Pancreas (tissue), 10 donors: ENCODE data around the gene SEPTIN11. TPM values are rescaled to one million over a fixed set of nuclear protein-coding genes. Genes with fewer than 3 reads are reported as not detected.

Source experiments
- ATAC-seq, 4 donors: fragments of 200-7000 bp; cut with Tn5 transposase; one replicate each; pipeline versions ENCODE4 v1.8.0 to v1.9.1; 2020; ENCODE audit warnings: mild to moderate bottlenecking in 4 of 4, moderate library complexity in 4 of 4
- DNase-seq, 6 donors: peaks; one replicate each; pipeline ENCODE4 v3.0.0-alpha.2; 2020
- FAIRE-seq: peaks from 2 replicates; lab custom pipeline; 2012; peaks lifted over from hg19 to GRCh38; lab: Jason Lieb, UNC
- H3K27ac ChIP-seq, 4 donors: fragments of 200-600 bp; sonication (generic); 1 replicate in 3 of 4; 2 replicates in 1 of 4; pipeline versions ENCODE4 v1.5.0 to v1.8.0; 2020
- H3K27me3 ChIP-seq, 4 donors: fragments of 200-600 bp; one replicate each; pipeline ENCODE4 v1.8.0; 2021
- H3K36me3 ChIP-seq, 3 donors: fragments of 200-600 bp; sonication (generic) in 1 of 3; one replicate each; pipeline versions ENCODE4 v1.5.0 to v1.8.0; 2020 to 2021
- H3K4me1 ChIP-seq, 3 donors: fragments of 200-600 bp; one replicate each; pipeline ENCODE4 v1.8.0; 2021
- H3K4me3 ChIP-seq, 4 donors: fragments of 200-600 bp; sonication (generic) in 2 of 4; one replicate each; pipeline versions ENCODE4 v1.5.0 to v1.8.0; 2020 to 2021
- H3K9me3 ChIP-seq, 4 donors: fragments of 200-600 bp; one replicate each; pipeline ENCODE4 v1.8.0; 2021
- CTCF ChIP-seq, 4 donors: fragments of 200-600 bp; sonication (generic) in 3 of 4; IDR thresholded peaks; one replicate each; pipeline versions ENCODE4 v1.5.0 to v1.8.0; 2021; ENCODE audit warnings: antibody characterized with exemption in 4 of 4
- WGBS, 2 donors: extraction: QIAGEN DNeasy Blood & Tissue Kit; methylation state at CpG; one replicate each; pipeline ENCODE4 v1.1.7; 2013; 5-methylcytosine and 5-hydroxymethylcytosine counted together
- intact Hi-C, 3 donors: fragments of 100-400 bp; cut with DNase I; formaldehyde crosslinking; loops; one replicate each; pipeline versions ENCODE4 v1.11.1 to v1.14.2; 2022
- polyA plus RNA-seq, 2 donors: library from polyadenylated mRNA; stranded (reverse); fragments of 200-250 nt; gene quantifications; one replicate each; pipeline ENCODE4 v1.2.3, GENCODE V29; 2013
- total RNA-seq, 6 donors: library from RNA; stranded (reverse); fragmentation: NEBNext Ultra II Directional in 4 of 6; extraction: Animal tissue kit (Norgen Biotek cat#: 25700) in 4 of 6; gene quantifications; one replicate each; pipeline versions ENCODE4 v1.2.1 to v1.2.4, GENCODE V29; 2021 to 2023
- donor health status: healthy with polysubstance abuse.
- donor health status: DM: no; HTN: no; CAD: no; lungs with moderate emphysema.
- donor health status: DM: no; HTN: no; CAD: no.
- donor health status: control.
- donor health status: control.
- donor health status: Bipolar disorder and iron deficiency.
- donor health status: DM: yes; HTN: yes; CAD: no.
- donor health status: DM: no; HTN: no; CAD: no.
- donor health status: DM: no; HTN: no; CAD: no.
- donor health status: DM: yes; HTN: yes; CAD: no.

The SEPTIN11 gene
- total and polyA plus RNA-seq, 8 donors, result 11.6 to 48.9 (median 27.4) TPM

DNA sequence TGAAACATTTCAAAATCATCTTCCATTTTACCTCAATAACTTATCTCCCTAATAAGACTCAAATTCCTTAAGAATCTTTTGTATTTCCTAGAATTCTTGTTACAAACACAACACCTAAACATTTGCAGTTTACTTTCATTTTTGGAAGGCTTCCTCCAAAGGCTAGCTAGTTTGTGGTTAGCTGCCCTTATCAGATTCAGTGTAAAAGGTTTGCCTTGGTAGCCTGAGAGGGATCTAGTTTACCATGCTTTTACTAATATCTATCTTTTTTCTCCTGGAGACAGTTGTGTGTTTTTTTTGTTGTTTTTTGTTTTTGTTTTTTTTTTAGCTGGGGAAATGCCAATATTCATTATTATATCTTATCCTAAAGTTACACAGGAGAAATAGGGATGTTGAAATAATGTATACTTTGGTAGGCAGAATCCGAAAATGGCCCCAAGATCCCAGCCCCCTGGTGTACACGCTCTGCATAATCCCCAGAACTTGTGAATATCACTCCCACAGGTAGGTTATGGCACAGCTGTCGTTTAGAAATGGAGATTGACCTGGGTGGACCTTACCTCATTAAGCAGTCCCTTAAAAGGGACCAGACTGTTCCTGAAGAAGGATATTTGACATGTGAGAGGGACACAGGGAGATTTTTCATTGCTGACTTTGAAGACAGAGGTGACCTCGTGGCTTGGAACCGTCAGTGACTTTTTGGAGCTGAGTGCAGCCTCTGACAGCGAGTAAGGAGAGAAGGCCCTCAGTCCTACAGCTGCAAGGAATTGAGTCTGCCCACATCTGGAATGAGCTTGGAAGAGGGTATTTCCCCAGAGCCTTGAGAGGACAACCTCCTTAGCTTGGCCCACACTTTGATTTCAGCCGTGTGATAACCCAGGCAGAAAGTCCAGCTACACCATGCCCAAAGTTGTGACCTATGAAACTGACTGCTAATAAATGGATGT is 33.4 kb downstream of the SEPTIN11 start:
- no peak for TF ChIP-seq CTCF (IDR thresholded peaks at IDR 0.05)
- Histone ChIP-seq H3K9me3 (no peaks in the 10 kb centered on the region), H3K36me3 (no peaks in the 10 kb centered on the region), H3K4me3 (no peak overlapping the region), H3K4me1 (peaks cover 0 to 23% (median 7%) of the 10 kb centered on the region in 3 donors), H3K27ac (no peak overlapping the region), H3K27me3 (no peaks in the 10 kb centered on the region)
- DNase-seq (no peak), FAIRE-seq (no peak), ATAC-seq (no peak)
- 83 to 86% methylated on average over 7 of the region's 7 CpGs for whole genome bisulfite sequencing, 2 donors
- intact Hi-C loops, result no loop called here

- no peak for DNase-seq
- no peaks in the 10 kb centered on the region for H3K9me3 ChIP-seq
- peak in 3 of 4 donors; percentile 31 to 51 (median 47) for ATAC-seq
- H3K4me3 ChIP-seq, result no peak overlapping the region
- WGBS, 2 donors, result 78 to 86% methylated on average over 3 of the region's 3 CpGs
- intact Hi-C loops, result no loop called here
- TF ChIP-seq CTCF (IDR thresholded peaks at IDR 0.05), result peak in 2 of 4 donors; percentile 7 to 9
- H3K27ac ChIP-seq, result no peak overlapping the region
- H3K4me1 ChIP-seq, result peaks cover 0 to 23% (median 6%) of the 10 kb centered on the region in 3 donors
- no peak for FAIRE-seq
- no peaks in the 10 kb centered on the region for H3K27me3 ChIP-seq
- no peaks in the 10 kb centered on the region for H3K36me3 ChIP-seq
Observed at GRCh38 chr4:76984127-76984526, 34.6 kb downstream of the SEPTIN11 start.

DNA sequence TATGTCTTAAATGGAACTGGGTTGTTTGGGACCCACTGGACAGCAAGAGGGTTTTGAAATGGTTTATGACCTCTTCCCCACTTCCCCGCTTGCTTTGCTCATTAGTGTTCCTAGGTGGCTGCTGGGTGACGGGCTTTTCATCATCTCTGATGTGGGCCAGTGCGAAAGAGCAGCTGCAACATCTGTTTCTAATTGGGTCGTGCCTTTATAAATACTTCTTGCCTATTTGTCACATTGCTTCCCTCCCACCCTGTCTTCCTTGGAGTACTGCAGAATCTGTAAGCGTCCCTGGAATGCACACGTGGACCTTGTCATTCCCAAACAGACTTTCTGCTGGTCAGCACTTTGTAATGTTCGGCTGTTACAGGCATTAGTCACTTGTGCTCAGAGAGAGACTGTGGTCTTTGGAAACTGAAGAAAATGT is 35.2 kb downstream of the SEPTIN11 start:
- TF ChIP-seq CTCF (IDR thresholded peaks at IDR 0.05), result no peak
- 70 to 76% methylated on average over 7 of the region's 7 CpGs for WGBS, 2 donors
- intact Hi-C loops, result no loop called here
- Histone ChIP-seq H3K9me3 (no peaks in the 10 kb centered on the region), H3K36me3 (no peaks in the 10 kb centered on the region), H3K4me1 (peaks cover 0 to 23% (median 6%) of the 10 kb centered on the region in 3 donors), H3K27ac (no peak overlapping the region), H3K27me3 (no peaks in the 10 kb centered on the region), H3K4me3 (no peak overlapping the region)
- DNase-seq (peak in 2 of 6 donors; percentile 15 to 22), FAIRE-seq (no peak), ATAC-seq (peak in 3 of 4 donors; percentile 56 to 75 (median 72))

DNA sequence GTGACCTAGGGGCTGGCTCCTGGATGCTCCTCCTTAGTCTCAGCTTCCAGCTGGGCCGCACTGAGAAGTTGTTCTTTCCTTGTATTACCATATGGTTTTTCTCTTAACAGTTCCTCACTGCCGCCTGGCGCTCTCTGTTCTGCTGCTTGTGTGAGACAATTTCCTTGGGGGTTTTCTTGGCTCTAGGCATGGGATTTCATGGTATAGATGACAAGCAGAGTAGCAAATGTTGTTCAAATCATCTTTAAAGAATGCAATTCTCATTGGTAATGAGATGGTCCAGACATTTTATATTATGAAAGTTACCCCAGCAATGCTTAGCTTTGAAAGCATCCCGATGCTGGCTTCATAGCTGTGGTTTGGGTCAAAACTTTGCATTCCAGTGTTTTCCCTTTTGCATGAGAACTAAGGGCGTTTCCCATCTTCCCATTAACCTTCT is 37.6 kb downstream of the SEPTIN11 start:
- Histone ChIP-seq H3K27me3 (no peaks in the 10 kb centered on the region), H3K27ac (no peak overlapping the region), H3K9me3 (no peaks in the 10 kb centered on the region), H3K36me3 (no peaks in the 10 kb centered on the region), H3K4me1 (peaks cover 0 to 15% (median 6%) of the 10 kb centered on the region in 3 donors), H3K4me3 (no peak overlapping the region)
- no peak for TF ChIP-seq CTCF (IDR thresholded peaks at IDR 0.05)
- ATAC-seq (peak; percentile 44 to 59 (median 46)), DNase-seq (peak in 2 of 6 donors; percentile 16 to 25), FAIRE-seq (no peak)
- intact Hi-C loops, result no loop called here
- WGBS, 2 donors, result 43 to 48% methylated on average over 5 of the region's 5 CpGs
